SK-N-SH (cell line): ENCODE data around the gene TGM3.

ENCODE experiments used
- CTCF ChIP-seq: fragments of 200-600 bp; sonication (generic); IDR thresholded peaks from 2 replicates; pipeline ENCODE4 v1.6.1; 2017; ENCODE audit warnings: antibody characterized with exemption, mild to moderate bottlenecking, moderate library complexity
- GATA2 ChIP-seq: sonication (generic); formaldehyde crosslinking; IDR thresholded peaks from 2 replicates; pipeline ENCODE4 v1.5.0; 2020; ENCODE audit warnings: mild to moderate bottlenecking, missing genetic modification reagents
- RAD21 ChIP-seq: IDR thresholded peaks from 2 replicates; pipeline ENCODE4 v1.6.1; 2012; ENCODE audit warnings: mild to moderate bottlenecking, low read length
- REST ChIP-seq: IDR thresholded peaks from 2 replicates; pipeline ENCODE4 v1.6.1; 2012; ENCODE audit warnings: mild to moderate bottlenecking, low read depth, low read length, moderate library complexity
- SIN3A ChIP-seq: IDR thresholded peaks from 2 replicates; pipeline ENCODE4 v1.6.1; 2012; ENCODE audit warnings: low read depth, mild to moderate bottlenecking, low read length, moderate library complexity, borderline replicate concordance
- SMC3 ChIP-seq: IDR thresholded peaks from 2 replicates; pipeline ENCODE4 v1.6.1; 2012; ENCODE audit warnings: low read depth, low read length, improper control_type of control experiment
- TEAD4 ChIP-seq: IDR thresholded peaks from 2 replicates; pipeline ENCODE4 v1.4.0; 2012; ENCODE audit warnings: mild to moderate bottlenecking, borderline replicate concordance; ENCODE audit not compliant: insufficient read depth

- TF ChIP-seq CTCF (no peak), GATA2 (CRISPR knock-in tag) (no peak), REST (no peak), RAD21 (no peak), TEAD4 (no peak), SMC3 (no peak), SIN3A (no peak)
These were observed 38.0 kb downstream of the TGM3 start for GRCh38 chr20:2333821-2334220.
